HG03175 (cell line): Measurements from ENCODE around the gene KCNH2.
"Not testable (repeated sequence)": the region's sequence is repeated elsewhere in the genome, so short reads cannot be mapped to it uniquely, and the experiment has no call there.

Experiments used
- ATAC-seq: cut with Tn5 transposase; IDR thresholded peaks from one replicate; pipeline ENCODE4 v1.9.1; 2021; ENCODE audit warnings: mild to moderate bottlenecking, moderate library complexity; ENCODE audit not compliant: unreplicated experiment

The KCNH2 gene

GRCh38 chr7:150910996-150911422, 67.1 kb downstream of the KCNH2 start:
- no peak for ATAC-seq

- ATAC-seq: not testable (repeated sequence)
Observed at GRCh38 chr7:150910305-150910995, 67.7 kb downstream of the KCNH2 start.

- ATAC-seq: no peak
Observed at GRCh38 chr7:150909200-150909995, 68.7 kb downstream of the KCNH2 start.

GRCh38 chr7:150908173-150908572, 69.9 kb downstream of the KCNH2 start:
- ATAC-seq: no peak

- ATAC-seq: no peak
Observed at GRCh38 chr7:150904011-150904909, 73.9 kb downstream of the KCNH2 start.

- no peak for ATAC-seq
Observed at GRCh38 chr7:150903606-150904005, 74.5 kb downstream of the KCNH2 start.

GRCh38 chr7:150902078-150903033, 75.8 kb downstream of the KCNH2 start:
- no peak for ATAC-seq

GRCh38 chr7:150901160-150902035, 76.7 kb downstream of the KCNH2 start:
- ATAC-seq: no peak

- ATAC-seq: no peak
Observed at GRCh38 chr7:150900675-150901074, 77.4 kb downstream of the KCNH2 start.

- ATAC-seq: peak; percentile 70
Observed at GRCh38 chr7:150898475-150899011, 79.6 kb downstream of the KCNH2 start.

- peak; percentile 67 for ATAC-seq
Observed at GRCh38 chr7:150897502-150898474, 80.3 kb downstream of the KCNH2 start.

- ATAC-seq: no peak
Observed at GRCh38 chr7:150896562-150897209, 81.4 kb downstream of the KCNH2 start.

- ATAC-seq: no peak
Observed at GRCh38 chr7:150895809-150896208, 82.3 kb downstream of the KCNH2 start.
